Omental fat pad (tissue), 4 donors: Measurements from ENCODE around the gene CLCN5. TPM values are rescaled to one million over a fixed set of nuclear protein-coding genes. Genes with fewer than 3 reads are reported as not detected.

ENCODE experiments used
- ATAC-seq: fragments of 150-250 bp; one replicate; pipeline ENCODE4 v1.9.1; 2016; ENCODE audit warnings: mild to moderate bottlenecking, moderate library complexity; ENCODE audit not compliant: low FRiP score
- DNase-seq: peaks from one replicate; pipeline ENCODE4 v3.0.0-alpha.2; 2019; ENCODE audit warnings: low spot score
- CTCF ChIP-seq, 3 donors: fragments of 450-650 bp; IDR thresholded peaks; one replicate each; pipeline ENCODE4 v1.5.1; 2016 to 2017; ENCODE audit warnings: antibody characterized with exemption in 3 of 3, mild to moderate bottlenecking in 3 of 3, moderate library complexity in 2 of 3
- total RNA-seq, 4 donors: library from RNA; depleted of rRNA; stranded (reverse); fragments of >200 nt; gene quantifications; one replicate each; pipeline ENCODE4 v1.1.0, GENCODE V29; 2016

The CLCN5 gene
- total RNA-seq, 4 donors from 2014 or later: 6.6 to 15.0 (median 8.0) TPM

GRCh38 chrX:50072110-50072509, 149.7 kb downstream of the CLCN5 start:
- no peak for ATAC-seq
- no peak for TF ChIP-seq CTCF (IDR thresholded peaks at IDR 0.05)

GRCh38 chrX:50073601-50074000, 151.2 kb downstream of the CLCN5 start:
- no peak for DNase-seq
- no peak for TF ChIP-seq CTCF (IDR thresholded peaks at IDR 0.05)
- no peak for ATAC-seq

More at GRCh38 chrX:50072110-50072509, 149.7 kb downstream of the CLCN5 start:
- no peak for DNase-seq

- no peak for TF ChIP-seq CTCF (IDR thresholded peaks at IDR 0.05)
- ATAC-seq: no peak
- DNase-seq: no peak
Measured at GRCh38 chrX:50075630-50076339, 153.4 kb downstream of the CLCN5 start.

GRCh38 chrX:50081282-50081889, 159.0 kb downstream of the CLCN5 start:
- DNase-seq: no peak
- peak; percentile 51 for ATAC-seq
- no peak for TF ChIP-seq CTCF (IDR thresholded peaks at IDR 0.05)

- ATAC-seq (no peak), DNase-seq (no peak)
- no peak for TF ChIP-seq CTCF (IDR thresholded peaks at IDR 0.05)
Measured at GRCh38 chrX:50082741-50083140, 160.3 kb downstream of the CLCN5 start.

- DNase-seq (no peak), ATAC-seq (no peak)
- TF ChIP-seq CTCF (IDR thresholded peaks at IDR 0.05): no peak
Measured at GRCh38 chrX:50088645-50089044, 166.2 kb downstream of the CLCN5 start.

GRCh38 chrX:50093625-50094024, 171.2 kb downstream of the CLCN5 start:
- TF ChIP-seq CTCF (IDR thresholded peaks at IDR 0.05): no peak
- no peak for ATAC-seq
- DNase-seq: no peak
